ENCODE results near the gene HMG20A.

DNA sequence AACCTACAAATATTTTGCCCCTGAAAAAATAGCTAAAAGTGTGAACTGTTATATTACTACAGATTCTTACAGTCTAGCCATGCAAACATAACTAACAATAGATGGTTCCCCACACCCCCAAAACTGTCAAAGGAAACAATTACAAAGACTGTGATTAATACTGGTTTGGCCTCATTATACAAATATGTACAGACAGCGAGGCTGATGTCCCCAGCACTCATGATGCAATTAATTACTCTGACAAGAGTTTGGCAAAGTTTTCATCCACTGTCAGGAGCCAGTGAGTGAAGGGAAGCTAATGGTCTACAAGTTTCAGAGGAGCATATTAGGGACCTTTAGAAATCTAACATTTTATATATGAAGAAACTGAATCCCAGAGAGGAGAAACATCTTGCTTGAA is 61.0 kb downstream of the HMG20A start:
- TF ChIP-seq ZNF274 (IDR thresholded peaks at IDR 0.05; ENCODE audit: low read depth, low read length) (no peak), YY1 (IDR thresholded peaks at IDR 0.05; ENCODE audit: insufficient read depth, insufficient read length) (no peak), SUZ12 (IDR thresholded peaks at IDR 0.05; ENCODE audit: extremely low read depth, insufficient read depth, insufficient read length) (no peak)
